GM23248 (cell line): Measurements from ENCODE around the gene PLCB3. TPM values are rescaled to one million over a fixed set of nuclear protein-coding genes. Genes with fewer than 3 reads are reported as not detected.

Experiments used
- DNase-seq: peaks from one replicate; pipeline ENCODE4 v3.0.0-alpha.2; 2015
- H2AFZ ChIP-seq: fragments of 200-600 bp; sonication (generic); 2 replicates; pipeline ENCODE4 v1.6.1; 2016; ENCODE audit warnings: antibody characterized with exemption
- H3F3A ChIP-seq: fragments of 200-600 bp; sonication (generic); 2 replicates; pipeline ENCODE4 v1.6.1; 2016; ENCODE audit warnings: mild to moderate bottlenecking, antibody characterized with exemption, mixed run types; ENCODE audit not compliant: insufficient read depth
- H3K27ac ChIP-seq: fragments of 200-600 bp; sonication (generic); 2 replicates; pipeline ENCODE4 v1.5.1; 2016; ENCODE audit warnings: mild to moderate bottlenecking
- H3K27me3 ChIP-seq: fragments of 200-600 bp; sonication (generic); replicated peaks from 2 replicates; pipeline ENCODE4 v1.6.1; 2016; ENCODE audit warnings: mild to moderate bottlenecking; ENCODE audit not compliant: insufficient read depth
- H3K36me3 ChIP-seq: fragments of 200-600 bp; sonication (generic); 2 replicates; pipeline ENCODE4 v1.6.1; 2016; ENCODE audit warnings: low read depth, mild to moderate bottlenecking
- H3K4me1 ChIP-seq: fragments of 200-600 bp; sonication (generic); 2 replicates; pipeline ENCODE4 v1.6.1; 2016; ENCODE audit warnings: mild to moderate bottlenecking; ENCODE audit not compliant: insufficient read depth
- H3K4me2 ChIP-seq: fragments of 200-600 bp; sonication (generic); one replicate; pipeline ENCODE4 v1.6.1; 2016; ENCODE audit warnings: mild to moderate bottlenecking; ENCODE audit not compliant: unreplicated experiment
- H3K4me3 ChIP-seq: fragments of 200-600 bp; sonication (generic); 2 replicates; pipeline ENCODE4 v1.5.1; 2016; ENCODE audit warnings: mild to moderate bottlenecking
- H3K79me2 ChIP-seq: fragments of 200-600 bp; sonication (generic); 2 replicates; pipeline ENCODE4 v1.6.1; 2016; ENCODE audit warnings: mild to moderate bottlenecking; ENCODE audit not compliant: insufficient read depth
- H3K9ac ChIP-seq: fragments of 200-600 bp; sonication (generic); 2 replicates; pipeline ENCODE4 v1.6.1; 2016; ENCODE audit warnings: mild to moderate bottlenecking
- H3K9me2 ChIP-seq: fragments of 200-600 bp; sonication (generic); 2 replicates; pipeline ENCODE4 v1.6.1; 2016; ENCODE audit warnings: mixed run types, mild to moderate bottlenecking, moderate library complexity; ENCODE audit not compliant: insufficient read depth
- H3K9me3 ChIP-seq: fragments of 200-600 bp; sonication (generic); one replicate; pipeline ENCODE4 v1.6.1; 2017; ENCODE audit warnings: low read depth
- H4K20me1 ChIP-seq: fragments of 200-600 bp; sonication (generic); 2 replicates; pipeline ENCODE4 v1.6.0; 2016; ENCODE audit not compliant: insufficient read depth
- EZH2 ChIP-seq: fragments of 200-600 bp; sonication (generic); IDR thresholded peaks from 2 replicates; pipeline ENCODE4 v1.6.1; 2018; ENCODE audit warnings: antibody characterized with exemption, mild to moderate bottlenecking; ENCODE audit not compliant: insufficient read depth, poor library complexity, severe bottlenecking
- EZH2phosphoT487 ChIP-seq: fragments of 200-600 bp; sonication (generic); IDR thresholded peaks from 2 replicates; pipeline ENCODE4 v1.6.1; 2018; ENCODE audit warnings: antibody characterized with exemption, moderate library complexity, mild to moderate bottlenecking, low read depth; ENCODE audit not compliant: insufficient read depth
- WGBS, 2 experiments: methylation state at CpG; one replicate each; pipeline ENCODE4 v1.1.6; 2015 to 2017; ENCODE audit warnings: low lambda C conversion rate in 2 of 2, low coverage in 1 of 2; ENCODE audit errors: missing lambda C conversion rate in 2 of 2; 5-methylcytosine and 5-hydroxymethylcytosine counted together
- in situ Hi-C: fragments of 300-500 bp; cut with MboI; formaldehyde crosslinking; loops from 2 replicates; pipeline ENCODE4 v1.15.0; 2020
- polyA plus RNA-seq: library from polyadenylated mRNA; unstranded; fragments of >200 nt; fragmentation: Nextera tagmentation; extraction: Ambion mirVana; gene quantifications from 2 replicates; pipeline ENCODE4 v1.2.1, GENCODE V29; 2016
- total RNA-seq: library from RNA; depleted of rRNA; stranded (reverse); fragments of >200 nt; shearing (Covaris generic); gene quantifications from 2 replicates; pipeline ENCODE4 v1.2.3, GENCODE V29; 2014

The PLCB3 gene
- total and polyA plus RNA-seq, 2 experiments from 2014 or later = 6.5 to 32.7 TPM

DNA sequence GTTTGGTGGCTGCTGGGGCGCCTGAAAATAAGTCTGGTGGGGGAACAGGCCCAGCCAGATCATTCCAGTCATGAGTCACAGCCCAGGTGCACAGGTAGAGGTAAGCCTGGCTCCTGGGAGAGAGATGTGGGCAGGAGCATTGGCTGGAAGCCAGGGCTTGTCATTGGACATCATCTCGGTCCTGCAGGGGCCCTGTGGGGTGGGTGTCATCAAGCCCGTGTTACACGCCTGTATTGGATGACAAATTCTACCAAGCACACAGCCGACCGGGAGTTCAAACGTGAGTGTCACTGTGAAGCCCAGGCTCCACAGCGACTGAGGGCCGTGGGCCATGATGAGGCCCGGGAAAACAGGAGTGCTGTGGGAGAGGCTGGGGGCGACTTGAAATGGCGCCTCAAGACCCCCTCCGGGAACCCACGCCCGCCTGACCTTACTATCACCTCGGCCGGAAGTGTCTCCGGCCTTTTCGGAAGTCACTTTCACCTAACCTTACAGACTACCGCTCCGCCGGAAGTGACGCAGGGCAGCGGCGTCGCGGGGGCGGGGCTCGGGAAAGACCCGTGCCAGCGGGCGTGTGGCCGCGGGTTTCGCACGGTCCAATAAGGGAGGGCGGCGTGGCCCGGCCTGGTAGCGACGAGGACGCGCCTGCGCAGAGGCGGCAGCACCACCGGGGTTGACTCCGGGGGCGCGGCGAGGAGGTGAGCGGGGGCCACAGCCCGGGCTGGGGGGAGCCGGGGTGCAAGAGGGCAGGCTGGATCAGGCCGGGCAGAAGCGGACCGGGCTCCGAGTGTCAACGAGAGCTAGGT, 10.7 kb upstream of the PLCB3 start, which contains the start of gene FKBP2:
TSS of gene FKBP2 (plus strand) at position 661 of the 806 bp plus-strand sequence. CDS start 1,293 bp downstream, outside the sequence.
- no peaks in the 10 kb centered on the region for H4K20me1 ChIP-seq
- peak within 1 kb of the TSS; percentile 75 for H3K4me3 ChIP-seq
- TF ChIP-seq EZH2 (no peak), EZH2phosphoT487 (no peak)
- in situ Hi-C loops = no loop called here
- H2AFZ ChIP-seq = peak within 1 kb of the TSS; percentile 85
- H3K27ac ChIP-seq = peak within 1 kb of the TSS; percentile 85
- peak within 1 kb of the TSS; percentile 91 for H3K4me2 ChIP-seq
- H3K9me3 ChIP-seq = no peaks in the 10 kb centered on the region
- no peaks in the 10 kb centered on the region for H3K27me3 ChIP-seq
- no peaks in the 10 kb centered on the region for H3K9me2 ChIP-seq
- peak; percentile 99 for DNase-seq
- H3K9ac ChIP-seq = peak within 1 kb of the TSS; percentile 85
- H3K79me2 ChIP-seq = peaks cover 42% of the 10 kb centered on the region
- peaks cover 18% of the 10 kb centered on the region; the same call in 1 of the 2 replicates for H3F3A ChIP-seq
- 3 to 4% methylated on average over 50 to 57 of the region's 58 CpGs for WGBS, 2 experiments
- H3K36me3 ChIP-seq = no peaks in the 10 kb centered on the region; the same call in 1 of the 2 replicates
- peaks cover 15% of the 10 kb centered on the region for H3K4me1 ChIP-seq

DNA sequence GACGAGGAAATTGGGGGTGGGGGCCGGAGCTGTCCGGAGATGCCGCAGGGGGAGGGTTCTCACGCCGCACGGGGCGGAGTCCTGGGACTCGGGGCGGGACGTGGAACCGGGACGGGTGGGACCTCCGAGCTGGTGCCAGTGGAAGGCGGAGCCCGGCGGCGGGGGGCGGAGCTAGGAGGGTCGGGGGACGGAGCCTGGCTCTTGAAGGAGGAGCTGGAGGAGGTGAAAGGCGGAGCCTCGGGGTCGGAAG, 10.2 kb upstream of the PLCB3 start:
- in situ Hi-C loops = no loop called here
- DNase-seq = peak; percentile 99
- H3K4me2 ChIP-seq = no peak overlapping the region
- no peaks in the 10 kb centered on the region; the same call in 1 of the 2 replicates for H3K36me3 ChIP-seq
- peak overlapping the region; percentile 85 for H2AFZ ChIP-seq
- H4K20me1 ChIP-seq = no peaks in the 10 kb centered on the region
- peak overlapping the region; percentile 85 for H3K27ac ChIP-seq
- WGBS, 2 experiments = 2% methylated on average over 24 of the region's 24 CpGs; no CpG with 5 or more reads in 1 of the 2 experiments
- peak overlapping the region; percentile 85 for H3K9ac ChIP-seq
- TF ChIP-seq EZH2 = no peak
- no peak for TF ChIP-seq EZH2phosphoT487
- H3K9me3 ChIP-seq = no peaks in the 10 kb centered on the region
- peaks cover 18% of the 10 kb centered on the region; the same call in 1 of the 2 replicates for H3F3A ChIP-seq
- H3K79me2 ChIP-seq = peaks cover 45% of the 10 kb centered on the region
- peak overlapping the region; percentile 75 for H3K4me3 ChIP-seq
- H3K27me3 ChIP-seq = no peaks in the 10 kb centered on the region
- H3K4me1 ChIP-seq = peaks cover 15% of the 10 kb centered on the region
- H3K9me2 ChIP-seq = no peaks in the 10 kb centered on the region

DNA sequence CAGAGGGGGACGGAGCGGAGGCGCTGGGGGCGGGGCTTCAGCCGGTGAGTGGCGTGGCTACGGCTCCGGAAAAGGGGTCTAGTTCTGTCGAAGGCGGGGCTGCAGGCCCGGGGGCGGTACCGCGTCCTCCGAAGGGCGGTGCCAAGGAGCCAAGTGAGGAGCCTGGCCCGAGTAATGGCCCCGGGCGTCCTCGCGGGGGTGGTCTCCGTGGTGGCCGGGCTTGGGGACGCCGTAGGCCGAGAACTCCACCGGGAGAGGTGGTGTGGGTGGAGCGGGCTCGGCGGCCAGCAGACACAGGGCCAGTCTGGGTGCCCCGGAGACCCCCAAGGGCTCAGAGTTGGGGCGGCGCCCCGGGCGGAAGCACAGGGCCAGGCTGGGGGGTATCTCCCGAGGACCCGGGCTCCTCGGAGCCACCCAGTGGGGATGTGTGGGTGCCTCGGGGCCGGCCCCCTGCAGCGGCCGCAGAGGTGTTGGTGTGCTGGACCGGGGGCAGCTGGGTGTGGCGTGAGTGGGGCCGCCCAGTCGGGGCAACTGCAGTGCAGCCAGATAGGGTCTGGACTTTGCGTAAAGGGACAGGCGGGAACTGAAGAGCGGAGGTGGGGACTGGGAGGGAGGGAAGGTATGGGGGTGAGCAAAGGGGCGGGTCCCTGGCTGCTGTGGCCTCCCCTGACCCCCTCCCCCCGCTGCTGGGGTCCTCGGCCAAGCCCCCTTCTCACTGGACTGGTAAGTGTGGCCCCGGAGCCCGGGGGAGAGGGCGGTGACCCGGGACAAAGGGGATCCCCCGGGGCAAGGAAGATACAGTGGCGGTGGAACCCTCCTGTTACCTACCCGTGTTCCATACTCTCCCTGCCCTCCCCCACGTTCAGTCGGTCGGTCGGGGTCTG, 9.6 kb upstream of the PLCB3 start:
- in situ Hi-C loops = no loop called here
- peaks cover 46% of the 10 kb centered on the region for H3K79me2 ChIP-seq
- 2% methylated on average over 19 to 49 of the region's 63 CpGs for WGBS, 2 experiments
- TF ChIP-seq EZH2 = no peak
- TF ChIP-seq EZH2phosphoT487 = no peak
- no peaks in the 10 kb centered on the region for H3K9me3 ChIP-seq
- no peaks in the 10 kb centered on the region for H3K27me3 ChIP-seq
- H3K4me3 ChIP-seq = peak overlapping the region; percentile 75
- no peaks in the 10 kb centered on the region for H3K9me2 ChIP-seq
- no peaks in the 10 kb centered on the region; the same call in 1 of the 2 replicates for H3K36me3 ChIP-seq
- DNase-seq = peak; percentile 59
- peak overlapping the region; percentile 72 for H3K4me2 ChIP-seq
- peaks cover 15% of the 10 kb centered on the region for H3K4me1 ChIP-seq
- H2AFZ ChIP-seq = peak overlapping the region; percentile 36; the same call in 1 of the 2 replicates
- peak overlapping the region; percentile 45 for H3K27ac ChIP-seq
- H4K20me1 ChIP-seq = no peaks in the 10 kb centered on the region
- H3F3A ChIP-seq = peaks cover 18% of the 10 kb centered on the region; the same call in 1 of the 2 replicates
- H3K9ac ChIP-seq = peak overlapping the region; percentile 85

DNA sequence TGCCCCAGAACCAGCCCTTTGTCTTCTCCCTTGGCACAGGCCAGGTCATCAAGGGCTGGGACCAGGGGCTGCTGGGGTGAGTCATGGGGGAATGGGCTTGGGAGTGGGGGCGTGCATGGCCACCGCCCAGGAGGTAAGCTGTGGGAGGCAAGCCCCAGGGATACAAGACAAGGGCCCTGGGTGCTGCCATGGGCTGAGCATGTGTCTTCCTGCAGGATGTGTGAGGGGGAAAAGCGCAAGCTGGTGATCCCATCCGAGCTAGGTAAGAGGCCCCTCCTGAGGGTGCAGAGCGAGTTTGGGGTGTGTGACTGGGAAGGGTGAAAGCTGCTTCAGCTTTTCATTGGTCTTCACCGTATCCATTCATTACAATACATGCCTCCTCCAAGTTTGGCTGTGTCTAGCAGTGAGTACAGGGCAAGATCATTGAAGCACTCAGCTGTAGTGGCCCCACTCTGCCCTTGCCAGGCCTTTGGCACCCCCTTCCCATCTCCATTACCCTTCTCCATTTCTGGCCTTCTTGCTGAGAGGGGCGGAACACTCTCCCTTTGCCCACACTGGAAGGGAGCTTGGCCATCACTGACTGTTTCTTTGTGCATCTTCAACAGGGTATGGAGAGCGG, 8.0 kb upstream of the PLCB3 start:
- Histone ChIP-seq H3K9ac (no peak overlapping the region), H3K9me3 (no peaks in the 10 kb centered on the region), H3K36me3 (no peaks in the 10 kb centered on the region; the same call in 1 of the 2 replicates), H3K4me2 (peak overlapping the region; percentile 72), H2AFZ (no peak overlapping the region), H3K79me2 (peaks cover 46% of the 10 kb centered on the region), H3K4me1 (peaks cover 15% of the 10 kb centered on the region), H3F3A (peaks cover 23% of the 10 kb centered on the region), H3K9me2 (no peaks in the 10 kb centered on the region), H3K4me3 (peak overlapping the region; percentile 75), H4K20me1 (no peaks in the 10 kb centered on the region), H3K27ac (0 out of 2 replicates have a peak overlapping the region, but pooled peaks have one; percentile 45), H3K27me3 (no peaks in the 10 kb centered on the region)
- TF ChIP-seq EZH2phosphoT487 = no peak
- TF ChIP-seq EZH2 = no peak
- DNase-seq = no peak
- in situ Hi-C loops = no loop called here
- 83 to 87% methylated on average over 8 of the region's 8 CpGs for WGBS, 2 experiments
